ENCODE measurements around the gene TRIP4. TPM values are rescaled to one million over a fixed set of nuclear protein-coding genes. Genes with fewer than 3 reads are reported as not detected.

Gene TRIP4
- total RNA-seq (10 to 100 TPM; 15.3 to 20.0 (median 17.4) TPM), polyA plus RNA-seq (10 to 100 TPM; 12.8 to 17.2 TPM)
- long read RNA-seq, donor 1, transcript TRIP4-201 (13 exons, 2,045 nt) = major isoform, 14 of 18 reads
- long read RNA-seq, donor 1, partial matches to known transcripts = 1 of 18 reads
- long read RNA-seq, donor 1, other reads (novel, unspliced or antisense) = 3 of 18 reads
- long read RNA-seq, donor 2, transcript TRIP4-201 (13 exons, 2,045 nt) = major isoform, 16 of 24 reads
- long read RNA-seq, donor 2, partial matches to known transcripts = 1 of 24 reads
- long read RNA-seq, donor 2, other reads (novel, unspliced or antisense) = 7 of 24 reads
- long read RNA-seq, donor 3, transcript TRIP4-201 (13 exons, 2,045 nt) = major isoform, 41 of 54 reads
- long read RNA-seq, donor 3, partial matches to known transcripts = 4 of 54 reads
- long read RNA-seq, donor 3, other reads (novel, unspliced or antisense) = 9 of 54 reads

- peak within 1 kb of the TSS; percentile 5 to 87 (median 82) for H3K27ac ChIP-seq
- intact Hi-C loops (cut with DNase I) = loop anchor here in 2 of 10 donors (2.0 to 10.0 kb wide), 4 partner anchors 33 to 293 kb away; partner anchors contain the start of genes CIAO2A (in 1 of the 2), PPIB (in 1 of the 2) and SNX1 (in 1 of the 2)
- peak; percentile 99 to 100 (median 100) for ATAC-seq
Observed at GRCh38 chr15:64387562-64388168, at the start of gene TRIP4. Gene TRIP4, plus strand, starts transcription at chr15:64387836. Its CDS starts 28 bp downstream, at chr15:64387864.

GRCh38 chr15:64340355-64340754 lies 47.3 kb upstream of the TRIP4 start:
- ATAC-seq (no peak), DNase-seq (no peak)
- Histone ChIP-seq H3K4me3 (no peak overlapping the region), H3K9me3 (no peaks in the 10 kb centered on the region), H3K4me1 (peaks cover 0 to 23% (median 6%) of the 10 kb centered on the region in 9 donors), H3K27me3 (no peaks in the 10 kb centered on the region), H3K36me3 (peaks cover 0 to 24% (median 0%) of the 10 kb centered on the region in 9 donors), H3K27ac (no peak overlapping the region)
- TF ChIP-seq CTCF (IDR thresholded peaks at IDR 0.05) = no peak
- WGBS, 2 donors = 97 to 98% methylated on average over 1 of the region's 1 CpG
- intact Hi-C loops (cut with DNase I) = no loop called here

More at GRCh38 chr15:64387562-64388168, at the start of gene TRIP4:
- Histone ChIP-seq H3K36me3 (peaks cover 0 to 25% (median 0%) of the 10 kb centered on the region in 9 donors), H3K27me3 (no peaks in the 10 kb centered on the region), H3K4me3 (peak within 1 kb of the TSS; percentile 57 to 88 (median 73)), H3K9me3 (no peaks in the 10 kb centered on the region), H3K4me1 (peaks cover 0 to 22% (median 14%) of the 10 kb centered on the region in 9 donors)
- TF ChIP-seq CTCF (IDR thresholded peaks at IDR 0.05) = peak in 4 of 9 donors; percentile 21 to 34 (median 27)
- peak; percentile 94 to 95 for DNase-seq
- 1% methylated on average over 35 of the region's 35 CpGs for WGBS, 2 donors

GRCh38 chr15:64341961-64342360 lies 45.7 kb upstream of the TRIP4 start:
- no peak overlapping the region for H3K27ac ChIP-seq
- intact Hi-C loops (cut with DNase I) = no loop called here
- no peaks in the 10 kb centered on the region for H3K27me3 ChIP-seq
- no peak for TF ChIP-seq CTCF (IDR thresholded peaks at IDR 0.05)
- peaks cover 0 to 27% (median 0%) of the 10 kb centered on the region in 9 donors for H3K36me3 ChIP-seq
- no peak overlapping the region for H3K4me3 ChIP-seq
- 81 to 88% methylated on average over 4 of the region's 4 CpGs for WGBS, 2 donors
- no peaks in the 10 kb centered on the region for H3K9me3 ChIP-seq
- peaks cover 0 to 25% (median 6%) of the 10 kb centered on the region in 9 donors for H3K4me1 ChIP-seq
- ATAC-seq = no peak
- no peak for DNase-seq

- Histone ChIP-seq H3K4me1 (peaks cover 0 to 25% (median 6%) of the 10 kb centered on the region in 9 donors), H3K27ac (no peak overlapping the region), H3K36me3 (peaks cover 0 to 38% (median 0%) of the 10 kb centered on the region in 9 donors), H3K27me3 (no peaks in the 10 kb centered on the region), H3K9me3 (no peaks in the 10 kb centered on the region), H3K4me3 (no peak overlapping the region)
- ATAC-seq (peak in 1 of 8 donors; percentile 25), DNase-seq (no peak)
- intact Hi-C loops (cut with DNase I) = no loop called here
- TF ChIP-seq CTCF (IDR thresholded peaks at IDR 0.05) = no peak
Observed at GRCh38 chr15:64343222-64343621, 44.4 kb upstream of the TRIP4 start.

Data from heart right ventricle (tissue), 16 donors.